GM23338 (cell line): ENCODE measurements around the gene PTPRR. TPM values are rescaled to one million over a fixed set of nuclear protein-coding genes. Genes with fewer than 3 reads are reported as not detected.

Experiments
- ATAC-seq: fragments of 200-7000 bp; cut with Tn5 transposase; 3 replicates; pipeline ENCODE4 v1.9.1; 2020
- DNase-seq: peaks from one replicate; pipeline ENCODE4 v3.0.0-alpha.2; 2015; ENCODE audit warnings: low spot score
- H2AFZ ChIP-seq: fragments of 200-600 bp; sonication (generic); 2 replicates; pipeline ENCODE4 v1.8.0; 2016; ENCODE audit warnings: antibody characterized with exemption, mild to moderate bottlenecking, moderate library complexity
- H3F3A ChIP-seq: fragments of 200-600 bp; sonication (generic); replicated peaks from 2 replicates; pipeline ENCODE4 v1.8.0; 2017; ENCODE audit warnings: antibody characterized with exemption, mixed run types, low read depth
- H3K27ac ChIP-seq: fragments of 200-600 bp; sonication (generic); 2 replicates; pipeline ENCODE4 v1.6.1; 2016; ENCODE audit warnings: low read depth
- H3K27me3 ChIP-seq: fragments of 200-600 bp; sonication (generic); 2 replicates; pipeline ENCODE4 v1.8.0; 2016; ENCODE audit warnings: mild to moderate bottlenecking, mixed run types, moderate library complexity; ENCODE audit not compliant: insufficient read depth
- H3K36me3 ChIP-seq: fragments of 200-600 bp; sonication (generic); 2 replicates; pipeline ENCODE4 v1.8.0; 2016; ENCODE audit warnings: mild to moderate bottlenecking; ENCODE audit not compliant: insufficient read depth
- H3K4me1 ChIP-seq: fragments of 200-600 bp; sonication (generic); 2 replicates; pipeline ENCODE4 v1.8.0; 2016; ENCODE audit warnings: mild to moderate bottlenecking, moderate library complexity; ENCODE audit not compliant: insufficient read depth
- H3K4me2 ChIP-seq: fragments of 200-600 bp; sonication (generic); 2 replicates; pipeline ENCODE4 v1.7.1; 2017; ENCODE audit warnings: mixed run types
- H3K4me3 ChIP-seq: fragments of 200-600 bp; sonication (generic); 2 replicates; pipeline ENCODE4 v1.6.1; 2016; ENCODE audit warnings: mixed run types
- H3K79me2 ChIP-seq: fragments of 200-600 bp; sonication (generic); replicated peaks from 2 replicates; pipeline ENCODE4 v1.8.0; 2017; ENCODE audit warnings: mild to moderate bottlenecking; ENCODE audit not compliant: insufficient read depth
- H3K9me2 ChIP-seq: fragments of 200-600 bp; sonication (generic); 2 replicates; pipeline ENCODE4 v1.8.0; 2017; ENCODE audit not compliant: insufficient read depth
- H4K20me1 ChIP-seq: fragments of 200-600 bp; sonication (generic); replicated peaks from 2 replicates; pipeline ENCODE4 v1.8.0; 2017; ENCODE audit warnings: mild to moderate bottlenecking; ENCODE audit not compliant: insufficient read depth
- H3K27ac Mint-ChIP-seq: 2 replicates; pipeline ENCODE4 v1.8.0; 2020; ENCODE audit warnings: inconsistent platforms, mild to moderate bottlenecking, moderate library complexity, mixed read lengths
- H3K27me3 Mint-ChIP-seq: 3 replicates; pipeline ENCODE4 v1.8.0; 2022; ENCODE audit warnings: low read depth, mild to moderate bottlenecking, moderate library complexity, mixed read lengths, inconsistent platforms; ENCODE audit not compliant: insufficient read depth, poor library complexity
- H3K36me3 Mint-ChIP-seq: 3 replicates; pipeline ENCODE4 v1.8.0; 2021; ENCODE audit warnings: low read depth, mild to moderate bottlenecking, inconsistent platforms, moderate library complexity, mixed read lengths
- H3K4me1 Mint-ChIP-seq: 3 replicates; pipeline ENCODE4 v1.8.0; 2020; ENCODE audit warnings: mild to moderate bottlenecking, inconsistent platforms, mixed read lengths
- H3K4me3 Mint-ChIP-seq: 3 replicates; pipeline ENCODE4 v1.8.0; 2021; ENCODE audit warnings: moderate library complexity, mild to moderate bottlenecking, inconsistent platforms, mixed read lengths
- H3K9me3 Mint-ChIP-seq: 3 replicates; pipeline ENCODE4 v1.8.0; 2020; ENCODE audit warnings: moderate library complexity, mild to moderate bottlenecking, inconsistent platforms, mixed read lengths
- CREB1 ChIP-seq: fragments of 250-450 bp; sonication (Bioruptor Pico); IDR thresholded peaks from 2 replicates; pipeline ENCODE4 v1.5.0; 2020; ENCODE audit warnings: low read depth, mild to moderate bottlenecking, moderate library complexity
- CTCF ChIP-seq, 2 experiments: fragments of 200-600 bp in 1 of 2; sonication (generic) in 1 of 2; conservative IDR thresholded peaks; 2 replicates each; pipeline versions ENCODE4 v1.5.1 to v1.6.1; 2016 to 2017; ENCODE audit warnings: antibody characterized with exemption in 2 of 2, low read depth in 2 of 2, mild to moderate bottlenecking in 2 of 2, moderate library complexity in 1 of 2
- ETS1 ChIP-seq: IDR thresholded peaks from 2 replicates; pipeline ENCODE4 v1.6.1; 2016; ENCODE audit warnings: antibody characterized with exemption
- EZH2 ChIP-seq: fragments of 200-600 bp; sonication (generic); IDR thresholded peaks from one replicate; pipeline ENCODE4 v1.8.0; 2017; ENCODE audit warnings: antibody characterized with exemption, mild to moderate bottlenecking, low read depth; ENCODE audit not compliant: unreplicated experiment
- EZH2phosphoT487 ChIP-seq: fragments of 200-600 bp; sonication (generic); IDR thresholded peaks from one replicate; pipeline ENCODE4 v1.8.1; 2018; ENCODE audit warnings: antibody characterized with exemption; ENCODE audit not compliant: unreplicated experiment
- JUNB ChIP-seq: IDR thresholded peaks from one replicate; pipeline ENCODE4 v1.6.1; 2016; ENCODE audit warnings: antibody characterized with exemption; ENCODE audit not compliant: unreplicated experiment
- NANOG ChIP-seq: IDR thresholded peaks from 2 replicates; pipeline ENCODE4 v1.6.1; 2016; ENCODE audit warnings: antibody characterized with exemption, borderline replicate concordance
- POLR2AphosphoS5 ChIP-seq: IDR thresholded peaks from 2 replicates; pipeline ENCODE4 v1.6.1; 2016; ENCODE audit warnings: antibody characterized with exemption, low read depth
- REST ChIP-seq: IDR thresholded peaks from one replicate; pipeline ENCODE4 v1.6.1; 2018; ENCODE audit warnings: antibody characterized with exemption; ENCODE audit not compliant: unreplicated experiment
- STAT1 ChIP-seq: IDR thresholded peaks from one replicate; pipeline ENCODE4 v1.6.1; 2016; ENCODE audit warnings: antibody characterized with exemption; ENCODE audit not compliant: unreplicated experiment
- ZNF114 ChIP-seq: fragments of 250-450 bp; sonication (Bioruptor Pico); IDR thresholded peaks from 2 replicates; pipeline ENCODE4 v1.5.0; 2020; ENCODE audit warnings: mild to moderate bottlenecking, moderate library complexity
- ZNF331 ChIP-seq: fragments of 250-450 bp; sonication (Bioruptor Pico); IDR thresholded peaks from 2 replicates; pipeline ENCODE4 v1.5.0; 2020; ENCODE audit warnings: low read depth, mild to moderate bottlenecking, moderate library complexity
- ZNF462 ChIP-seq: fragments of 250-450 bp; sonication (Bioruptor Pico); IDR thresholded peaks from 2 replicates; pipeline ENCODE4 v1.5.0; 2020; ENCODE audit warnings: mild to moderate bottlenecking, moderate library complexity
- polyA plus RNA-seq: library from polyadenylated mRNA; unstranded; fragments of >200 nt; fragmentation: Nextera tagmentation; extraction: Ambion mirVana; gene quantifications from 2 replicates; pipeline ENCODE4 v1.2.1, GENCODE V29; 2016
- total RNA-seq: library from RNA; depleted of rRNA; stranded (reverse); fragments of >200 nt; shearing (Covaris generic); gene quantifications from 2 replicates; pipeline ENCODE4 v1.2.3, GENCODE V29; 2014

PTPRR gene
- total and polyA plus RNA-seq, 2 experiments from 2014 or later: 0.26 to 0.76 TPM

- H3F3A ChIP-seq: no peaks in the 10 kb centered on the region
- TF ChIP-seq STAT1 (no peak), ZNF114 (CRISPR knock-in tag) (no peak), EZH2phosphoT487 (no peak), REST (no peak), ZNF462 (no peak), NANOG (no peak), EZH2 (no peak), ZNF331 (CRISPR knock-in tag) (no peak), POLR2AphosphoS5 (no peak), CREB1 (CRISPR knock-in tag) (no peak), CTCF (conservative IDR thresholded peaks at IDR 0.05; ENCODE audit: low read depth in 2 of 2) (no peak), ETS1 (no peak), JUNB (no peak)
- DNase-seq (no peak), ATAC-seq (no peak)
- H3K9me2 ChIP-seq: no peaks in the 10 kb centered on the region
- Mint-ChIP-seq H3K4me3 (no peak overlapping the region), H3K27me3 (no peaks in the 10 kb centered on the region), H3K4me1 (peaks cover 14% of the 10 kb centered on the region), H3K36me3 (no peaks in the 10 kb centered on the region), H3K27ac (no peak overlapping the region), H3K9me3 (no peaks in the 10 kb centered on the region)
- H3K4me3 ChIP-seq: no peak overlapping the region
- no peak overlapping the region for H3K27ac ChIP-seq
- no peaks in the 10 kb centered on the region for H4K20me1 ChIP-seq
- H3K4me1 ChIP-seq: peaks cover 11% of the 10 kb centered on the region; the same call in 1 of the 2 replicates
- no peaks in the 10 kb centered on the region for H3K79me2 ChIP-seq
- H2AFZ ChIP-seq: no peak overlapping the region
- H3K36me3 ChIP-seq: no peaks in the 10 kb centered on the region
- H3K27me3 ChIP-seq: no peaks in the 10 kb centered on the region
- no peak overlapping the region for H3K4me2 ChIP-seq
These were observed 9.9 kb downstream of the PTPRR start for GRCh38 chr12:70910666-70911065.
